ENCODE results near the gene CORO2B. TPM values are rescaled to one million over a fixed set of nuclear protein-coding genes. Genes with fewer than 3 reads are reported as not detected.
A peak's percentile ranks its signal among the peaks of the same experiment; 100 is the strongest.

The CORO2B gene
- total and polyA plus RNA-seq, 2 of the 13 experiments (the other 11 are each of a cell fraction or from before 2014, with no cell fraction given), result 0.35 to 0.63 TPM

- no peak for TF ChIP-seq THAP9 (CRISPR knock-in tag; IDR thresholded peaks at IDR 0.05; ENCODE audit: borderline replicate concordance)
These were observed 6.9 kb downstream of the CORO2B start (continued) for GRCh38 chr15:68585574-68586273.

GRCh38 chr15:68586274-68586961, 7.6 kb downstream of the CORO2B start:
- intact Hi-C loops (cut with micrococcal nuclease; ENCODE audit: unreplicated experiment), result no loop called here
- Histone ChIP-seq H3K36me3 (replicated peaks in 1 of 2; ENCODE audit: control insufficient read depth in 1 of 2, insufficient read depth in 2 of 2, low read length in 2 of 2) (no peaks in the 10 kb centered on the region), H3K4me3 (replicated peaks in 1 of 3; ENCODE audit: insufficient read depth in 1 of 3, low read depth in 2 of 3, low read length in 3 of 3) (no peak overlapping the region), H3K27me3 (ENCODE audit: control insufficient read depth in 1 of 2, insufficient read depth in 2 of 2, low read length in 2 of 2) (peaks cover 2 to 25% of the 10 kb centered on the region in 2 experiments; a peak in 3 of 5 replicates), H3K4me2 (ENCODE audit: low read depth, low read length) (no peak overlapping the region), H4K20me1 (ENCODE audit: insufficient read depth, low read length) (no peaks in the 10 kb centered on the region), H3K4me1 (ENCODE audit: insufficient read depth, low read length) (peaks cover 68% of the 10 kb centered on the region), H3K9me3 (ENCODE audit: low read length) (no peaks in the 10 kb centered on the region), H2AFZ (ENCODE audit: low read length) (no peak overlapping the region), H3K27ac (ENCODE audit: extremely low read length, insufficient read depth, low read length) (no peak overlapping the region), H3K79me2 (ENCODE audit: insufficient read depth, low read length) (no peaks in the 10 kb centered on the region), H3K9ac (ENCODE audit: insufficient read depth, low read depth, low read length) (no peak overlapping the region)
- ChIA-PET CTCF (ENCODE audit: low intra/inter-chr PET ratio, low total read pairs) (no interaction called here), POLR2A (no interaction called here)
- 0% methylated on average over 3 of the region's 8 CpGs for WGBS (ENCODE audit: low lambda C conversion rate)
- in situ Hi-C loops (cut with HindIII; ENCODE audit: extremely low pct_ligation_motif_present, low pct_unique_long_range_greater_than_20kb), result no loop called here
- peak; percentile 66 for DNase-seq (ENCODE audit: low spot score)
- FAIRE-seq, result no peak
- no TSS peak for BruUV-seq (replicated peaks)
- peak; percentile 35; the same call in 2 of the 3 replicates for ATAC-seq
- TF ChIP-seq ATF7 (IDR thresholded peaks at IDR 0.05) (peak; percentile 30; the same call in 1 of the 2 replicates), ATF7 (CRISPR knock-in tag; IDR thresholded peaks at IDR 0.05) (no peak), FOSL2 (CRISPR knock-in tag; IDR thresholded peaks at IDR 0.05) (peak; percentile 66), IKZF4 (CRISPR knock-in tag; IDR thresholded peaks at IDR 0.05; ENCODE audit: borderline replicate concordance, low read depth, not compliant biosample characterization) (no peak), ATF3 (CRISPR knock-in tag; IDR thresholded peaks at IDR 0.05) (peak; percentile 22; the same call in 1 of the 2 replicates), GLMP (CRISPR knock-in tag; IDR thresholded peaks at IDR 0.05; ENCODE audit: borderline replicate concordance) (no peak), NKX3-1 (CRISPR knock-in tag; IDR thresholded peaks at IDR 0.05) (no peak), ZNF441 (CRISPR knock-in tag; IDR thresholded peaks at IDR 0.05; ENCODE audit: borderline replicate concordance) (no peak), HDAC6 (IDR thresholded peaks at IDR 0.05; ENCODE audit: low read depth, low read length) (no peak), TFDP2 (CRISPR knock-in tag; IDR thresholded peaks at IDR 0.05) (no peak), ZSCAN30 (CRISPR knock-in tag; IDR thresholded peaks at IDR 0.05) (no peak), SMYD3 (CRISPR knock-in tag; IDR thresholded peaks at IDR 0.05) (no peak), NR2F1 (CRISPR knock-in tag; IDR thresholded peaks at IDR 0.05) (peak; percentile 3 to 40; a peak in 2 of 4 replicates), HNRNPLL (IDR thresholded peaks at IDR 0.05; ENCODE audit: low read depth, low read length, poor library complexity, severe bottlenecking) (no peak), GZF1 (CRISPR knock-in tag; IDR thresholded peaks at IDR 0.05) (no peak)

All from HepG2 (cell line).